PFSK-1 (cell line): ENCODE measurements around the gene PAPSS1.

Experiments used
- FOXP2 ChIP-seq: optimal IDR thresholded peaks from 2 replicates; pipeline ENCODE3; 2011; ENCODE audit warnings: borderline replicate concordance, control low read depth, inconsistent platforms; ENCODE audit not compliant: insufficient read depth; ENCODE audit errors: extremely low read length, extremely low read depth
- POLR2AphosphoS5 ChIP-seq: IDR thresholded peaks from 2 replicates; pipeline ENCODE4 v1.6.1; 2012; ENCODE audit warnings: low read depth, mild to moderate bottlenecking, control low read depth, low read length, moderate library complexity
- REST ChIP-seq, 2 experiments: IDR thresholded peaks; 2 replicates each; pipeline versions ENCODE4 v1.6.1 to v1.8.0; 2011 to 2012; ENCODE audit warnings: low read depth in 2 of 2, low read length in 2 of 2, control low read depth in 1 of 2, inconsistent platforms in 1 of 2, mild to moderate bottlenecking in 1 of 2, moderate library complexity in 1 of 2; ENCODE audit not compliant: insufficient read depth in 1 of 2
- SIN3A ChIP-seq: IDR thresholded peaks from 2 replicates; pipeline ENCODE4 v1.6.1; 2012; ENCODE audit warnings: mild to moderate bottlenecking, low read length, moderate library complexity, borderline replicate concordance; ENCODE audit not compliant: insufficient read depth
- TAF1 ChIP-seq: IDR thresholded peaks from 2 replicates; pipeline ENCODE4 v1.6.1; 2012; ENCODE audit warnings: low read length, control low read depth, borderline replicate concordance; ENCODE audit not compliant: insufficient read depth

PAPSS1 gene

DNA sequence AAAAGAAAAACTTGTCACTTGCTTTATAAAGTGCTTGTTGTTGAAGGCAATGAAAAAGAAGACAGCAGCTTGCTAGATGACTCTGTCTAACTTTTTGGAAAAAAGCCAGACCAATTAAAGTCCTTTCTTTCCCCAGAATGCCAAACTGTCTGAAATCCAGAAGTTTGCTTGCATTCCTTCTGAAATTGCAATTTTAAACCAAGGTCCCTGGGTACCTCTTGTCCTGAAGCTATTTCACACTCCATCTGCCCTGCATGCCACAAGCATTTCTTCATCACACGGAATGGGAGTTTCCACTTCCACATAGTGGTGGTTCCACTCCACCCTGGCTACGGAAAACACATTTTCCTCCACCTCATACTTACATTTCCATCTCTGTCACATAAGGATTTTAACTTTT is 101.0 kb downstream of the PAPSS1 start:
- TF ChIP-seq TAF1 (no peak), FOXP2 (no peak), REST (IDR thresholded peaks at IDR 0.05; ENCODE audit: insufficient read depth in 1 of 2, low read depth in 2 of 2, low read length in 2 of 2) (no peak), SIN3A (no peak), POLR2AphosphoS5 (no peak)

- TF ChIP-seq POLR2AphosphoS5, result no peak
- TF ChIP-seq REST (IDR thresholded peaks at IDR 0.05; ENCODE audit: insufficient read depth in 1 of 2, low read depth in 2 of 2, low read length in 2 of 2), result no peak
- no peak for TF ChIP-seq SIN3A
- no peak for TF ChIP-seq FOXP2
- no peak for TF ChIP-seq TAF1
These were observed 101.4 kb downstream of the PAPSS1 start for GRCh38 chr4:107618656-107619055.

DNA sequence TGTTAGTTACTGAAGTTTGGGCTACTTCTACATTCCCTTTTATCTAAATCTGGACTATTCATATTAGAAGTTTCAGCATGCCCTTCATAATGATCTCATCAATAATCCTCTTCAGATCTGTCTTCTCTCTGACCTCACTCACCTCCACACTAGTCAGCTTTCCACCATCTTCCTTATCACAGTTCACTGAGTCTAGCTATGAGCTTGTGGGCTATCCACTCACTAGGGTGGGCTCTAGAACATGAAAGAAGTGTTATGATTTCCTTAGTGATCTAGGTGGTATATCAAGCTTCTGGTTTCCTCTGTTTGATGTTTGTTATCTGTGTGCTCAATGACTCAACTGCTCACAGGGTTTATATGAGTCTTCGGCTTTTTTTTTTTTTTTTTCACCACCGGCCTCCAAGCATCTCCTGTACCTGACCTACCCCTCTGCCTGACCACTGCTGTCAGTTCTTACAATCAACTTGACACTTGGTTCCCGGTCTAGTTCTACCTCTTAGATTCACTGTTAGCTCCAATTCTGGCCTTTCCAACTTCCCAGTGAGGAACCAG is 103.1 kb downstream of the PAPSS1 start:
- no peak for TF ChIP-seq TAF1
- no peak for TF ChIP-seq FOXP2
- no peak for TF ChIP-seq SIN3A
- TF ChIP-seq REST (IDR thresholded peaks at IDR 0.05; ENCODE audit: insufficient read depth in 1 of 2, low read depth in 2 of 2, low read length in 2 of 2), result no peak
- TF ChIP-seq POLR2AphosphoS5, result no peak

DNA sequence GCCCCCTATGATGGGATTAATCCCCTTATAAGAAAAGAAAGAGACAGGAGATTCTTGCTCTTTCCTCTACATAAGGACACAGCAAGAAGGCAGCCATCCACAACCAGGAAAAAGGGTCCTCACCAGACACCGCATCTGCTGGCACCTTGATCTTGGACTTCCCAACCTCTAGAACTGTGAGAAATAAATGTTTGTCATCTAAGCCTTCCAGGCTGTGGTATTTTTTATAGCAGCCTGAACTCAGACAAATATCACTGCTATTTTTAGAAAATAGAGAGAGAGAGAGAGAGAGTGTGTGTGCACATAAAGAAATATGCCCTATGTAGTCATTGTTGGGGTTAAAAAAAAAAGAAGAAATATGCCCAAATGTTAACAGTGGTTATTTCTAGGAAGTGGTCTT is 104.2 kb downstream of the PAPSS1 start:
- TF ChIP-seq SIN3A (no peak), TAF1 (no peak), POLR2AphosphoS5 (no peak), FOXP2 (no peak), REST (IDR thresholded peaks at IDR 0.05; ENCODE audit: insufficient read depth in 1 of 2, low read depth in 2 of 2, low read length in 2 of 2) (no peak)

- TF ChIP-seq REST (IDR thresholded peaks at IDR 0.05; ENCODE audit: insufficient read depth in 1 of 2, low read depth in 2 of 2, low read length in 2 of 2), result no peak
- TF ChIP-seq TAF1, result no peak
- TF ChIP-seq SIN3A, result no peak
- TF ChIP-seq FOXP2, result no peak
- TF ChIP-seq POLR2AphosphoS5, result no peak
These were observed 116.6 kb downstream of the PAPSS1 start for GRCh38 chr4:107603430-107603829.
